HUDEP-2 (cell line): ENCODE measurements around the gene MAGEE2.
"Not testable (repeated sequence)": the region's sequence is repeated elsewhere in the genome, so short reads cannot be mapped to it uniquely, and the experiment has no call there.

Source experiments
- DNase-seq, 76 experiments: peaks; one replicate each; lab custom pipeline; 2025; ENCODE audit not compliant: unreplicated experiment in 76 of 76; lab: John Stamatoyannopoulos, UW

Gene MAGEE2

DNA sequence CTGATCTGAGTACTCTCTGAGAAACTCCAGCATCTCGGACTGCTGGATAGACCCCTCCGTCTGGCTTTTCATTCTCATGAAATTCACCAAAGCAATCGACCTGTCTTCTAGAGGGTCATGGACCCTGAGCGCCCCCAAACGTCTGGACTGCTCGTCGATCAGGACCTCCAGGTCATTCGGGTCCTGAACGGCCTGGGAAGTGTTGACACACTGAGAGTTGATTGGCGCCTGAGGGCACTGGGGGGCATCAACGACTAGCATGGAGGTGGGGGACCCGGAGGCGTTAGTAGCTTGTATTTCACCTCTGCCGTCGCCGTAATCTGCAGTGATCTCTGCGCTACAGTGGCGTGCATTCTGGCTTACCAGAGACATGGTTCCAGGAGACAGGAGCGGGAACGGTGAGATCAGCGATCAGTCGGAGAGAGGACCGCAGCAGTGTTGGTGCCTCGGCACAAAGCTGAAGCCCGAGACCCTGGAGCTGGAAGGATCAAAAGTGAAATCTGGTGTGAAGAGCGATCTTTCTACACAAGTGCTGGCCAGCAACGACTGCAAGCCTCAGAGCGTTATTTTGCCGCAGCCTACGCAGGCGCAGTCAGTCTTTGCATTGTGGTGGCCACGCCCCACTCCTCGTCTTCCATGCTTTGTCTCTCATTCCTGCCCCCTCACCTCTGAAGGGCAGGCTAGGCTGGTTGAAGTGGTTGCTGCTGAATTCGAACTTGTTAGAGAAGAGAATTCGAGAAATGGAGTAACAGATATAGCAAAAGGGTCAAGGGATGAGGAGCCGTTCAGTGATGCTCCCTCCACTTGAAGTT, at the start of gene MAGEE2:
TSS of gene MAGEE2 (minus strand) at position 575 of the 812 bp plus-strand sequence. CDS start at position 372, 203 bp downstream.
- no peak for DNase-seq

- DNase-seq = no peak
These were observed 1.2 kb upstream of the MAGEE2 start for GRCh38 chrX:75786290-75786689.

- no peak for DNase-seq
These were observed 3.4 kb downstream of the MAGEE2 start for GRCh38 chrX:75781611-75782010.

GRCh38 chrX:75768063-75768462, 17.0 kb downstream of the MAGEE2 start:
- not testable (repeated sequence) for DNase-seq

GRCh38 chrX:75748431-75748830, 36.6 kb downstream of the MAGEE2 start:
- no peak for DNase-seq

DNA sequence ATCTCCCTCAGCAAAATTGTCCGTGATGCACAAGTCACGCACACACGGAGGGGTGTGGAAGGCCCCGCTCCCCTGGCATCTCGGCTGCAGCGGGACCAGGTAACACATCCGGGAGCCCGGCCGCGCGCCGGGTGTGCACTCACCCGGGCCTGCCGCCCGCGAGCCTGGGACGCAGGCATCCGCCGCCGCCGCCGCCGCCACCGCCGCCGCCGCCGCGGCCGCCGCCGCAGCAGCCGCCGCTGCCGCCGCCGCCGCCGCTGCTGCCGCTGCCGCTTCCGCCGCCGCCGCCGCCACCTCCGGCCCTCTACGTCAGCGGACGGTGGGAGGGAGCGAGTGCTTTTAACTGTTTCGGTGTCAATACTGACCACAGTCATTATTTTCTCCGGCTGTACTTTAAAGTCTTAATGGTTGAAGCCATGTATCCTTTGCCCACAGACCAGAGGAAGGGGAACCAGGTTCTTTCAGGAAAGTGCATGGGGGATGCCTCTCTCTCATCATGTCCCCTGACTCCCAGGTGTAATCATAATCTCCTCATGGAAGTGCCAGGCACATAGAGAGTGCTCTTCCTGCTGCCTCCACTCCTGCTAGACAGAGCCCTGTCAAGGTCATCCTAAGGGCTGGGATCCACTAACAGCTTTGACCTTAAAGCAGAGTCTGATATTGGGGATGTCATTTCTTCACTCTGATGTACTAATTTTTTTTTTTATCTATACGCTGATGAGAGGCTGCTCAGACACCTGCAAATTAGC, 38.0 kb downstream of the MAGEE2 start:
- peak in 3 of 76 experiments; percentile 0 to 11 (median 2) for DNase-seq
